HG02943 (cell line): ENCODE measurements around the gene SPATA9.

ENCODE experiments used
- ATAC-seq: cut with Tn5 transposase; IDR thresholded peaks from one replicate; pipeline ENCODE4 v1.9.1; 2021; ENCODE audit warnings: mild to moderate bottlenecking, low read depth, moderate library complexity; ENCODE audit not compliant: unreplicated experiment

SPATA9 gene

DNA sequence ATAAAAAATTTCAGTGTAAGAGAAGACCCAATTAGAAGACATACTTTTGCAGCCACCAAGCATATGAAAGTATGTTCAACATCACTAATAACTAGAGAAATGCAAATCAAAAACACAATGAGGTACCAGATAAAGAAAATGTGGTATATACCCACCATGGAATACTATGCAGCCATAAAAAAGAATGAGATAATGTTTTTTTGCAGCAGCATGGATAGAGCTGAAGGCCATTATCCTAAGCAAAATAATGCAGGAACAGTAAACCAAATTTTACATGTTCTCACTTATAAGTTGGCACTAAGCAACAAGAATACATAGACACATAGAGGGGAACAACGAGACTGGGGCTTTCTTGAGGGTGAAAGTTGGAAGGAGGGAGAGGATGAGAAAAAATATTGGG, 6.9 kb upstream of the SPATA9 start:
- ATAC-seq: no peak

DNA sequence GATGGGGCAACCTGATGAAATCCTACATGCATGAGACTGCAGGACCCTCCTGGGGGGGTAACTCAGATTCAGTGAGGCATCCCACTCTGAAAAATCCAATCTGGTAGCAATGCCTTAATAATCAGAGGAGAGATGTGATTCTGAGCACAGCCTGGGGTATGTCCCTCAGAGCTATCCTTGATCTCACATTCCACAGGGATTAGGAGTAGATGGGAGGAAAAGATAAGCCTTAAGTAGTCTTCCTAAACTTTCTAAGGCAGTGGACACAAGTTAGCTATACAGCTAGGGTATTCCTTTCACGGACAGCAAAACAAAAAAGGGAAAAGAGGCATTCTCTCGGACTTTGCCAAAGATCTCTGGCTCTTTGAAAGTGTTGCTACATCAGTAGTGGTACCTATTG, 3.9 kb upstream of the SPATA9 start:
- ATAC-seq: no peak

- ATAC-seq: no peak
Observed at GRCh38 chr5:95684361-95684760, 1.6 kb upstream of the SPATA9 start.

GRCh38 chr5:95673081-95673480, 9.7 kb downstream of the SPATA9 start:
- no peak for ATAC-seq

DNA sequence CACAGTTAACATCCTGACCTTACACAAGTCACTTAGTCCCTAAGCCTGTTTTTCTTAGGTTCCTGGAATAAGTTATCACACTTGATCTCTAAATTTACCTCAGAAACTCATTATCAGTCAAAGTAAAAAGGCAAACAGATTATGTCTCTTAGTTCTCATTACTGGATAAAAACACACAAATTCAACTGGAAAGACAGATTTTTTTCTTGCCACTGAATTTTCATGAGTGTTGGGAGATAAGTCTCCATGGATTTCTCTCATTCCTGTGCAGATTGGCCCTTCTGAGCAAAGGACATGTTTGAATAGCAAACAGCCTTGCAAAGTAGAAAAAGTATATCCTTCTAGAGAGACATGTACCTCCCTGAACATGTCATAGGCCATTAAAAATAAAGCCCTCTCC, 10.2 kb downstream of the SPATA9 start:
- no peak for ATAC-seq

DNA sequence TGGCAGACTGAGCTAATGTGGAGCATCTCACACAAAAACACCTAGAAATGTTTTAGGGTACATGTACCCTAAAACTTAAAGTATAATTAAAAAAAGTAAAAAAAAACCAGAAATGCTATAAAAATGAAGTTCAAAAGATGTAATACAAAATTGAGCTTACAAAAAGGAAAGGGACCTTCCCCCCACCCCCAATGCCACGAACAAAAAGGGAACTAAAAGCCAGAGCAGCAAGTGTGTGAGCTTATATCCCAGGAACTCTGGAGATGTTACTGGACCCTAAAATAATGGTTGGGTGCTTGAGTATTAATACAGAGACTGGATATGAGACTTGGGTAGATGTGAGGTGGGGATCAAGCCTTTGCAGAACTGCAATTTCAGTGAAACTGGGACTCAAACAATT, 11.0 kb downstream of the SPATA9 start:
- no peak for ATAC-seq

DNA sequence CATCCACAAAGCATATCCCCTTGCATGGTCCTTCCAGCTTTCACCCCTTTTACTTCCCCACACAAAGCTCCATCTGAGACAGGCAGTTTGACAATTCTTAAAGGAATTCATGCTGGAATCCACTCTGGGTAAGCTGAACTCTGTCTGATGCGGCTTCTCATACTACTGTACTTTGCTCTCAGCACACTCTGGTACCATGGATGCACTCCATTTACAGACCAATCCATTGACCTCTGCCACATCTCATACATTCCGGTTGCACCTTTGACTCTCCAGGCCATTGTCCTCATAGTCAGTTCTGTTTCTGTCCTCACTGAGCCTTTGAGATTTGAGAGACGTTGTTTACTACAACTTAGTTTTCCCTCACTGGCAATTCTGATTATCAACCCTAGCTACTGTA, 12.2 kb downstream of the SPATA9 start:
- no peak for ATAC-seq

GRCh38 chr5:95669985-95670384, 12.8 kb downstream of the SPATA9 start:
- no peak for ATAC-seq

DNA sequence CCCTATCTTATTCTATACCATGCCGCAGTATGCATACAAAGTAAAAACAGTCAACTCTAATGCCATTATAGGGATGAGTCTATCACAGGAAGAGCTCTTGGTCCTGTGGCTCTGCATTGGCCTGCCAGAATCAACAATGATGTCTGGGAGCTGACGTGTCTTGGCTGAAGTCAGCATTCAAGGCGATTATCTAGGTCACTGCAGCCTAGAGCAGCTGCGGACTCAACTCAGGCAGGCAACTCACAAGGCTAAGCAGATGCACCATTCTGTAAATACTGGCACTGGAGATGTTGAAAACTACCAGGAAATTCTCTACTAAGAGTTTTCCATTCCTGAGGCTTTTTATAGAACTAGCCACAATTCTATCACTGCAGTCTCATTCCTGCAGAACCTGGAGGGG, 13.3 kb downstream of the SPATA9 start:
- ATAC-seq: no peak

DNA sequence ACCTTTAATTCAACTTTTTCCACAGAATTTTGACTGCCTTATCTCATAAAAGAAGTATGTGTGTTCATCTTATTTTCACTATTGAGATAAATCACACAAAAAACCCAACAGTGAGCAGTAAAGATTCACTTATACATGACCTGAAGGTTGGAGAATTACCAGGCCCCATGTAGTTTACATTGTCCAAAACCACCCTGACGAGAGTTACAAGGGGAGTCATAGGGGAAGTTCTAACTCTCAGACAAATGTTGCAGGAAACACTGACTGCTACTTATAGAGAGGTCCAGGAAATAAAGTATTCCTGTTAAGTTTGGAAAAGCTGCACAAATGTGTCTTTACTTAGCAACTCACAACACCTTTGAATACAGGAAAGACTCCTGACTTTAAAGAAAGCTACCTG, 14.1 kb downstream of the SPATA9 start:
- ATAC-seq: no peak

DNA sequence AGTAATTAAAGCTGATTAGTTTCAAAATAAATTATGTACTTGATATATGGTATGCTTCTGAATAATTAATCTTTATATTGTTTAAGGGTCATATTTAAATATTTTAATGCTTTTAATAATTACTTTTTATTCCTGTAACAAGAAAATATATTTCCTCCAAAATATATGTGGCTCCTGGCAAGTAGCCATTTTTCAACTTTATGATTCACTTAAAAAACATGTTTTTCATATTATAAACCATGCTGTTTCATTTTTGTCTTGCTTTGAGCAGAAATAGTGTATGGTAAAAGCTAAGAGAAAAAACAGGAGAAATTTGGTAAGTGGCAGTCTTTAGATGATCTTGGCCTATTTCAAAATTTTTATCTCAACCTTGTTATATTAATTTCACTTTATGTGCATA, 14.6 kb downstream of the SPATA9 start:
- no peak for ATAC-seq

DNA sequence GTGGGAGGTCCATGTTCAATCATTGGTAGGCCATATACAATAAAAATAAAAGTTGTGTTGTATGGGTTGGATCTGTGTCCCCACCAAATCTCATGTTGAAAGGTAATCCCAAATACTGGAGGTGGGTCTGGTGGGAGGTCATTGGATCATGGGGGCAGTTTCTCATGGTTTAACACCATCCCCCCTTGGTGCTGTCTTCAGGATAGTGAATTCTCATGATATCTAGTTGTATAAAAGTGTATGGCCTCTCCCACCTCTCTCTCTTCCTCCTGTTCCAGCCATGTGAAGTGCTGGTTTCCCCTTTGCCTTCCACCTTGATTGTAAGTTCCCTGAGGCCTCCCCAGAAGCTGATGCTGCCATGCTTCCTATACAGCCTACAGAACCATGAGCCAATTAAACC, 15.1 kb downstream of the SPATA9 start:
- ATAC-seq: no peak

- no peak for ATAC-seq
Observed at GRCh38 chr5:95667061-95667618, 15.7 kb downstream of the SPATA9 start.

DNA sequence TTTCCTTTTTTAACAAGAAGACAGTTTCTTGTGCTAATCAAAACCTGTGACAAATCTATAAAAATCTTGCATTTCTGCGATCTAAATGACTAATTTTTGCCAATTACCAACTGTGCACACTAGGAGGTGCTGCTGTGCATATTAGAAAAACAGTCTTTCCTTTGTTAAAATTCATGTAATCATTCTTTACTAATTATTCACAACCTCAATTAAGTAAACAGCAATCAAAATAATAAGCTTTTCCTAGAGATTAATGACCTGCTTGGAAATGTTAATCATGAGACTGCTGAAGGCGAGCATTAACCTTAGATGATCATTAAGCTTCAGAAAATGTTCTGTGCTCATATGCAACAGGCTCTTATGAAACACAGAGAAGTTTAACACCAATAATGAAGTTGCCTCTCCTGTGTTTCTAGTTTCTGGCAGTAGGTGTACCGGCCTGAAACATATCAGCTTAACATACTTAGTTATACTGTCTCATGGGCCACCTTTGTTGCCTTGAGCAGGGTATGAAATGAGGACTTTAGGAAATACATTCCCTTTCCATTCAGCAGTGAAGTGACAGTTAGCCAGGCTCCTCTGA, 18.5 kb downstream of the SPATA9 start:
- no peak for ATAC-seq

- no peak for ATAC-seq
Observed at GRCh38 chr5:95662946-95663345, 19.8 kb downstream of the SPATA9 start.

DNA sequence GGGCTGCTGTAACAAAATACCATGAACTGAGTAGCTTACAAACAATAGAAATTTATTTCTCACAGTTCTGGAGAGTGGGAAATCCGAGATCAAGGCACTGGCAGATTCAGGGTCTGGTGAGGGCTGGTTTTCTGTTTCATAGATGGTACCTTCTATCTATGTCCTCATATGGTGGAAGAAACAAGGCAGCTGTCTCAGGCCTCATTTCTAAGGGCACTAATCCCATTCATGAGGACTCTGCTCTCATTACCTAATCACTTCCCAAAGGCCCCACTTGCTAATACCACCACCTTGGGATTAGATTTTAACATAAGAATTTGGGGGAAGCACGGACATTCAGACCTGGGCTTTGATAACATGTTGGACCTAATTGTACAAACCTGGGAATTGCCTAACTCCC, 22.7 kb downstream of the SPATA9 start:
- ATAC-seq: no peak

- ATAC-seq: no peak
Observed at GRCh38 chr5:95655575-95655974, 27.2 kb downstream of the SPATA9 start.

- ATAC-seq: no peak
Observed at GRCh38 chr5:95654196-95654595, 28.6 kb downstream of the SPATA9 start.

DNA sequence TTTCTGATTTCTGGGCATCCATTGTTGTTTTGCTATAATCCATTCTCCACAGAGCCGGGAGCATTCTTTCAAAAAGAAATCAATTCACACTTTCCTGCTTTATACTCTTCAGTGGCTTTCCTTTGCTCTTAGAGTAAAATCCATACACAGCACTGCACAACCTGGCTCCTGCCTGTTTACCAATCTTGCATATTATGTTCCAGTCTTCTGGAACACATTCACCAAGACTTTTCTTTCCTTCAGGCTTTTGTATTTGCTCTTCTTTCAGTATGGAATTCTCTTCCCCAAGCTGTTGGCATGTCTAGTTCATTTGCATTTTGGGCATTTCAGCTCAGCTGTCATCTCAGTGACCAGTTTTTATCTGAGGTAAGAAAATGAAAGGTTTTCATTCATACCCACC, 29.9 kb downstream of the SPATA9 start:
- no peak for ATAC-seq

DNA sequence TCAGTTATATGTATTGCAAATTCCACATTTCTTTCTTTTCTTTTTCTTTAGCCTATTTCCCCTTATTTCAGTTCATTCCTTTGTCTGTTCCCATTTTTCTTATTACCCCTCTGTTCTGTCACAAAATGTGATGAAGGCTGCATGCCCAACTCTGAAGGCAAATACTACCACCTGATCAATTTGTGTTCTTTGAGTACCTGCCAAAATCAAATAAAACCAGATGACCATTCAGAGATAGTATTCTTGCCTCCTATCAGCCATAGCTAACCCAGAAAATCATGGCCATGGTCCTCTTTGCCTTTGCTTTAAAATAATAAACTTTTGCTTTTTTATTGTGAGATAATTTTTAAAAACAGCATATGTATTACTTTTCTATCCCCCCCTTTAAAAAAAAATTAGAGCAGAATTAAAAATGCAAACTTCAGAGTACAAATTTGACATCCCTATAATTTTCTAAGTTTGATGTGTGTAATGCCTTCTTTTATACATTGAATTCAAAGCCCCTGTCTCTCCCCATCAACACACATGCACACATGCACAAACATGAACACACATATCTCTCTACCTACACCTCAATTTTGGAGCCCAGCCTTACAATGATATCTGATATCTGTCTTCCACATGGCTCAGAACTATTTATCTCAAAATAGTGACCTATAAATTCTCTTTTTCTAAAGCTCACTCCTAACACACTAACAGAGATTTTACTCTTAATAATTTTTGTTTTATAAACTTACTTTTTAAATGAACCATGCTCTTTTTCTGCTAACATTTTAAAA, 32.8 kb downstream of the SPATA9 start:
- no peak for ATAC-seq

DNA sequence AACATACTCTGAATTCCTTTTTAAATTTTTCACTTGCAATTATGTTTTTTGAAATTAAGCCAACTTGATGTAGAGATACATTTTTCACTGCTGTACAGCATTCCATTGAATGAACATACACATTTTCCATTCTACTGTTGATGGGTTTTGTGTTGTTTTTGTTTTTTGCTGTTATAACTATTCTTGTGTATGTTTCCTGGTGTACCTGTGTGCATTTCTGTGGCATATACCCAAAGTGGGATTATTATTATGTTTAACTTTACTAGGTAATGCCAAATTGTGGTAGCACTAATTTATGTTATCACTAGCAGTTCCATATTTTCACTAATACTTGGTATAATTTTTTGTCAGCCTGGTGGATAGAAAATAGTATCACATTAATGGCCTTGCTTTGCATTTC, 33.5 kb downstream of the SPATA9 start:
- ATAC-seq: no peak
